Measurements from ENCODE around the gene ITGA7. TPM values are rescaled to one million over a fixed set of nuclear protein-coding genes. Genes with fewer than 3 reads are reported as not detected.

ITGA7 gene
- total and polyA plus RNA-seq, 2 of the 8 experiments (the other 6 are each of a cell fraction or from before 2014, with no cell fraction given), result 57.6 to 86.1 TPM

- H3K4me1 ChIP-seq (replicated peaks in 1 of 4; ENCODE audit: control insufficient read depth in 3 of 4, insufficient read depth in 4 of 4, low read length in 3 of 4), result no peaks in the 10 kb centered on the region
- H3K4ac ChIP-seq (replicated peaks; ENCODE audit: insufficient read length, low read depth, low read length), result no peak overlapping the region
- no peaks in the 10 kb centered on the region for H4K20me1 ChIP-seq (replicated peaks in 1 of 2; ENCODE audit: control insufficient read depth in 1 of 2, insufficient read depth in 2 of 2, low read length in 2 of 2)
- WGBS, 2 experiments (ENCODE audit: extremely low coverage in 1 of 2, insufficient coverage in 1 of 2, insufficient read length in 1 of 2, insufficient replicate concordance in 2 of 2, low coverage in 1 of 2, low lambda C conversion rate in 2 of 2, missing lambda C conversion rate in 1 of 2), result 81% methylated on average over 4 of the region's 4 CpGs; no CpG with 5 or more reads in 1 of the 2 experiments
- no peak overlapping the region for H4K8ac ChIP-seq (ENCODE audit: extremely low read depth, insufficient read depth, low read length)
- no peaks in the 10 kb centered on the region for H3K79me2 ChIP-seq (ENCODE audit: control insufficient read depth in 1 of 2, insufficient read depth in 2 of 2, low read length in 2 of 2)
- ChIA-PET POLR2A (ENCODE audit: partially characterized antibody) (no interaction called here), CTCF (ENCODE audit: partially characterized antibody) (interaction anchor here (0.6 to 5.0 kb wide), 5 partner anchors 15 to 1304 kb away, joined by 3 to 37 read pairs (median 3); no protein-coding TSS in a partner anchor)
- no peak overlapping the region for H3K14ac ChIP-seq (ENCODE audit: insufficient read length)
- H3K4me3 ChIP-seq (ENCODE audit: extremely low read depth in 1 of 4, insufficient read depth in 2 of 4, low read depth in 3 of 4, low read length in 4 of 4), result no peak overlapping the region
- H3K36me3 ChIP-seq (ENCODE audit: control insufficient read depth in 2 of 4, insufficient read depth in 4 of 4, low read length in 3 of 4), result no peaks in the 10 kb centered on the region
- H2BK20ac ChIP-seq (ENCODE audit: low read length), result no peak overlapping the region
- H4K5ac ChIP-seq (ENCODE audit: insufficient read length, low read depth, low read length), result no peak overlapping the region
- TF ChIP-seq ZNF274 (IDR thresholded peaks at IDR 0.05; ENCODE audit: borderline replicate concordance, extremely low read depth, low read length) (no peak), SUZ12 (IDR thresholded peaks at IDR 0.05; ENCODE audit: low read length) (no peak), RAD21 (IDR thresholded peaks at IDR 0.05 in 1 of 2, conservative IDR thresholded peaks at IDR 0.05 in 1 of 2; ENCODE audit: low read depth in 2 of 2, low read length in 2 of 2) (no peak), KDM5A (IDR thresholded peaks at IDR 0.05; ENCODE audit: low read length) (no peak), ATF2 (IDR thresholded peaks at IDR 0.05; ENCODE audit: low read length) (no peak), EZH2 (IDR thresholded peaks at IDR 0.05; ENCODE audit: low read depth, low read length, severe bottlenecking) (no peak), MAFK (IDR thresholded peaks at IDR 0.05; ENCODE audit: low read depth, low read length) (no peak), TEAD4 (IDR thresholded peaks at IDR 0.05; ENCODE audit: low read depth, low read length) (no peak), CEBPB (IDR thresholded peaks at IDR 0.05; ENCODE audit: low read depth, low read length) (no peak), SIX5 (IDR thresholded peaks at IDR 0.05; ENCODE audit: low read depth, low read length) (no peak), SP1 (IDR thresholded peaks at IDR 0.05; ENCODE audit: low read depth, low read length) (no peak)
- H2BK15ac ChIP-seq (ENCODE audit: low read length), result no peak overlapping the region
- FAIRE-seq, result no peak
- no peak overlapping the region for H3K9ac ChIP-seq (replicated peaks in 1 of 4; ENCODE audit: extremely low read depth in 1 of 4, low read depth in 3 of 4, low read length in 3 of 4)
- no peak overlapping the region for H3K56ac ChIP-seq (replicated peaks; ENCODE audit: insufficient read length, low read depth, low read length)
- H2AFZ ChIP-seq (ENCODE audit: low read length), result no peak overlapping the region
- H3K27me3 ChIP-seq (replicated peaks in 1 of 4; ENCODE audit: control insufficient read depth in 3 of 4, extremely low read depth in 1 of 4, insufficient read depth in 3 of 4, low read length in 3 of 4), result no peaks in the 10 kb centered on the region; a peak in 1 of 7 replicates
- H2AK5ac ChIP-seq (ENCODE audit: low read depth, low read length), result no peak overlapping the region
- no peak overlapping the region for H3K23ac ChIP-seq (ENCODE audit: insufficient read length)
- no peak overlapping the region for H3K27ac ChIP-seq (ENCODE audit: low read depth, low read length)
- H3K23me2 ChIP-seq (ENCODE audit: low read depth, low read length), result no peaks in the 10 kb centered on the region; the same call in 1 of the 2 replicates
- H3K4me2 ChIP-seq (ENCODE audit: insufficient read depth in 1 of 2, low read depth in 2 of 2, low read length in 2 of 2), result no peak overlapping the region
- no peaks in the 10 kb centered on the region for H3K9me3 ChIP-seq (ENCODE audit: insufficient read depth in 2 of 2, low read depth in 1 of 2, low read length in 1 of 2)
- H2BK12ac ChIP-seq (ENCODE audit: low read depth, low read length), result no peak overlapping the region
- no peaks in the 10 kb centered on the region for H3K79me1 ChIP-seq (ENCODE audit: low read depth, low read length)
- H3K18ac ChIP-seq (ENCODE audit: extremely low read depth, low read length), result no peak overlapping the region
- no peak for DNase-seq (ENCODE audit: low read depth in 1 of 2, low spot score in 2 of 2)
- no peak overlapping the region for H2BK120ac ChIP-seq (replicated peaks; ENCODE audit: low read depth, low read length)
- H2BK5ac ChIP-seq (ENCODE audit: low read depth, low read length), result no peak overlapping the region
- H4K91ac ChIP-seq (replicated peaks; ENCODE audit: insufficient read length, low read length), result no peak overlapping the region
Measured at GRCh38 chr12:55671746-55672145, 36.0 kb downstream of the ITGA7 start.
